Omental fat pad (tissue), 4 donors: ENCODE measurements around the gene TNIK. TPM values are rescaled to one million over a fixed set of nuclear protein-coding genes. Genes with fewer than 3 reads are reported as not detected.

Experiments
- ATAC-seq: fragments of 150-250 bp; one replicate; pipeline ENCODE4 v1.9.1; 2016; ENCODE audit warnings: mild to moderate bottlenecking, moderate library complexity; ENCODE audit not compliant: low FRiP score
- DNase-seq: peaks from one replicate; pipeline ENCODE4 v3.0.0-alpha.2; 2019; ENCODE audit warnings: low spot score
- total RNA-seq, 4 donors: library from RNA; depleted of rRNA; stranded (reverse); fragments of >200 nt; gene quantifications; one replicate each; pipeline ENCODE4 v1.1.0, GENCODE V29; 2016
- TF ChIP-seq, protein P1 (sequence below), 3 donors: fragments of 450-650 bp; IDR thresholded peaks; one replicate each; pipeline ENCODE4 v1.5.1; 2016 to 2017; ENCODE audit warnings: antibody characterized with exemption in 3 of 3, mild to moderate bottlenecking in 3 of 3, moderate library complexity in 2 of 3

Gene TNIK
- total RNA-seq, 4 donors from 2014 or later: 3.9 to 12.8 (median 6.5) TPM

DNA sequence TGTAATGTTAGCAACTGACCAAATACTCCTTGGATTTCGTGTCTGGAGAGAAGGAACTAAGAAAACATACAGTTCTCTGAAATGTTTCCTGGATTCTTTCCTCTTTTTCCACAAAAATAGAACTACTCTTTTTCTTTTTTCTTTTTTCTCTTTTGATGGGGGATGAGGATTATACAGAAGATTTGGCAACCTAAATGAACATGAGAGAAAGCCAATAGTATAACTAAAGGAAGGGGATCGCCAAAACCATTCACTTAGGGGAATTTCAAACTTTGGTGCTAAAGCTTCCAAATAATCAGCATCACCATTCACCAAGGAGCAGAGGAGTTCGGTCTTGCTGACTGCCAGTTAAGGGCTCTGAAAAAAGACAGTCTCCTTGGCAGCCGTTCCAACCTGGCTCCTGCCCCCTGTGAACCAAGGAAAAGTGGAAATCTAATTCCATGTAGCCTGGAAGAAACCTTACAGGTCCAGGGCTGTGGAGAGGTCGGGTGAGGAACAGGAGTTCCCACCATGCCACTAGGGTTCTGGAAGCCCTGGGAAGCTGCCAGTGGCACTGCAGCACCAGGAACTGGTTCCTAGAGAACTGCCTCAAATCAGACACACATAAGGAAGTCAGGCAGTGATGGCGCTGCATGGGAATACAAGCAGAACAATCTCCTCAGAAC is 176.9 kb downstream of the TNIK start:
- ATAC-seq (no peak), DNase-seq (no peak)
- TF ChIP-seq, protein P1, sequence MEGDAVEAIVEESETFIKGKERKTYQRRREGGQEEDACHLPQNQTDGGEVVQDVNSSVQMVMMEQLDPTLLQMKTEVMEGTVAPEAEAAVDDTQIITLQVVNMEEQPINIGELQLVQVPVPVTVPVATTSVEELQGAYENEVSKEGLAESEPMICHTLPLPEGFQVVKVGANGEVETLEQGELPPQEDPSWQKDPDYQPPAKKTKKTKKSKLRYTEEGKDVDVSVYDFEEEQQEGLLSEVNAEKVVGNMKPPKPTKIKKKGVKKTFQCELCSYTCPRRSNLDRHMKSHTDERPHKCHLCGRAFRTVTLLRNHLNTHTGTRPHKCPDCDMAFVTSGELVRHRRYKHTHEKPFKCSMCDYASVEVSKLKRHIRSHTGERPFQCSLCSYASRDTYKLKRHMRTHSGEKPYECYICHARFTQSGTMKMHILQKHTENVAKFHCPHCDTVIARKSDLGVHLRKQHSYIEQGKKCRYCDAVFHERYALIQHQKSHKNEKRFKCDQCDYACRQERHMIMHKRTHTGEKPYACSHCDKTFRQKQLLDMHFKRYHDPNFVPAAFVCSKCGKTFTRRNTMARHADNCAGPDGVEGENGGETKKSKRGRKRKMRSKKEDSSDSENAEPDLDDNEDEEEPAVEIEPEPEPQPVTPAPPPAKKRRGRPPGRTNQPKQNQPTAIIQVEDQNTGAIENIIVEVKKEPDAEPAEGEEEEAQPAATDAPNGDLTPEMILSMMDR (IDR thresholded peaks at IDR 0.05): no peak

DNA sequence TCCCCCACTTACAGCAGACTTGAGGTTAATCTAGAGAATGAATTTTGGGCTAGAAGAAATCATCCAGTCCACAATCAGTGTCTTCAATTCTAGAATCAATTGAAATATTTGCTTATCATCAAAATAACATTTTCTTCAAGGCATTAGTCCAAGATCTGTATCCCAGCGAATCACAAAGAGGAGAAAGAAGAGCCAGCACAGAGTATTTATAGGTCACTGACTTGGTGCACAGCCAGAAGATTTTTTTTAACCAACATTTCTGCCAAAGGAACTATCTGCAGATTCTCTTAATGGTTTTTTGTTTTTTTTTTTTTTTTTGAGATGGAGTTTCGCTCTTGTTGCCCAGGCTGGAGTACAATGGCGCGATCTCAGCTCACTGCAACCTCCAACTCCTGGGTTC is 178.2 kb downstream of the TNIK start:
- TF ChIP-seq, protein P1 (IDR thresholded peaks at IDR 0.05): no peak
- DNase-seq (no peak), ATAC-seq (no peak)

- no peak for ATAC-seq
- TF ChIP-seq, protein P1 (IDR thresholded peaks at IDR 0.05): no peak
- DNase-seq: no peak
Observed at GRCh38 chr3:171281256-171281992, 178.8 kb downstream of the TNIK start.

GRCh38 chr3:171279972-171280371 is 180.2 kb downstream of the TNIK start:
- no peak for ATAC-seq

GRCh38 chr3:171278299-171278590 is 182.0 kb downstream of the TNIK start:
- ATAC-seq (no peak), DNase-seq (no peak)
- TF ChIP-seq, protein P1 (IDR thresholded peaks at IDR 0.05): no peak

More at GRCh38 chr3:171279972-171280371, 180.2 kb downstream of the TNIK start:
- no peak for DNase-seq
- TF ChIP-seq, protein P1 (IDR thresholded peaks at IDR 0.05): no peak

- no peak for DNase-seq
- ATAC-seq: no peak
- TF ChIP-seq, protein P1 (IDR thresholded peaks at IDR 0.05): no peak
Observed at GRCh38 chr3:171277456-171278298, 182.5 kb downstream of the TNIK start.
